Prostate gland (tissue), 2 donors: ENCODE results near the gene RUSF1.

Experiments
- POLR2A ChIP-seq: fragments of 450-650 bp; IDR thresholded peaks from one replicate; pipeline ENCODE4 v1.6.1; 2016; ENCODE audit warnings: antibody characterized with exemption, mild to moderate bottlenecking
- POLR2AphosphoS5 ChIP-seq: sonication (generic); formaldehyde crosslinking; IDR thresholded peaks from one replicate; pipeline ENCODE4 v1.6.1; 2017; ENCODE audit warnings: antibody characterized with exemption
- TF ChIP-seq, protein P1 (sequence below), 4 experiments: fragments of 200-600 bp in 2 of 4; fragments of 450-650 bp in 2 of 4; sonication (generic) in 2 of 4; IDR thresholded peaks; 1 replicate in 3 of 4; 2 replicates in 1 of 4; pipeline ENCODE4 v1.5.1; 2016 to 2019; ENCODE audit warnings: antibody characterized with exemption in 4 of 4, mild to moderate bottlenecking in 2 of 4, moderate library complexity in 2 of 4

DNA sequence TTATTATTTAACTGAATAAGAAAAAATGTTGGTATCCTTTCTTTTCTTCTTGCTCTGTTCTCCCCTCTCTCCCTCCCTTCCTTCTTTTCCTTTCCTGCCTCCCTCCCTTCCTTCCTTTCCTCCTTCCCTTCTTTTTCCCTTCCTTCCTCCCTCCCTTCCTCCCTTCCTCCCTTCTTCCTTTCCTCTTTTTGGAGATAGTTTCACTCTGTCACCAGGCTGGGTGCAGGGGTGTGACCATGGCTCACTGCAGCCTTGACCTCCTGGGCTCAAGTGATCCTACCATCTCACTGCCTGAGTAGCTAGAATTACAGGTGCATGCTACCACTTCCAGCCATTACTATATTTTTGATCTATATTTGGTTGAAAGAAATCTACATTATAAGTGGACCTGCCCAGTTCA is 5.7 kb upstream of the RUSF1 start:
- TF ChIP-seq, protein P1, sequence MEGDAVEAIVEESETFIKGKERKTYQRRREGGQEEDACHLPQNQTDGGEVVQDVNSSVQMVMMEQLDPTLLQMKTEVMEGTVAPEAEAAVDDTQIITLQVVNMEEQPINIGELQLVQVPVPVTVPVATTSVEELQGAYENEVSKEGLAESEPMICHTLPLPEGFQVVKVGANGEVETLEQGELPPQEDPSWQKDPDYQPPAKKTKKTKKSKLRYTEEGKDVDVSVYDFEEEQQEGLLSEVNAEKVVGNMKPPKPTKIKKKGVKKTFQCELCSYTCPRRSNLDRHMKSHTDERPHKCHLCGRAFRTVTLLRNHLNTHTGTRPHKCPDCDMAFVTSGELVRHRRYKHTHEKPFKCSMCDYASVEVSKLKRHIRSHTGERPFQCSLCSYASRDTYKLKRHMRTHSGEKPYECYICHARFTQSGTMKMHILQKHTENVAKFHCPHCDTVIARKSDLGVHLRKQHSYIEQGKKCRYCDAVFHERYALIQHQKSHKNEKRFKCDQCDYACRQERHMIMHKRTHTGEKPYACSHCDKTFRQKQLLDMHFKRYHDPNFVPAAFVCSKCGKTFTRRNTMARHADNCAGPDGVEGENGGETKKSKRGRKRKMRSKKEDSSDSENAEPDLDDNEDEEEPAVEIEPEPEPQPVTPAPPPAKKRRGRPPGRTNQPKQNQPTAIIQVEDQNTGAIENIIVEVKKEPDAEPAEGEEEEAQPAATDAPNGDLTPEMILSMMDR (IDR thresholded peaks at IDR 0.05) = no peak
- TF ChIP-seq POLR2AphosphoS5 = no peak
- TF ChIP-seq POLR2A = no peak
